GM21825 (cell line): ENCODE measurements around the gene SLC19A2.

Experiments used
- ATAC-seq: cut with Tn5 transposase; IDR thresholded peaks from one replicate; pipeline ENCODE4 v1.9.1; 2021; ENCODE audit warnings: mild to moderate bottlenecking, moderate library complexity; ENCODE audit not compliant: unreplicated experiment

SLC19A2 gene

GRCh38 chr1:169414952-169415351 lies 70.8 kb downstream of the SLC19A2 start:
- ATAC-seq, result no peak
